HCT116 (cell line): ENCODE measurements around the gene PFKP. TPM values are rescaled to one million over a fixed set of nuclear protein-coding genes. Genes with fewer than 3 reads are reported as not detected.

ENCODE experiments used
- ATAC-seq: fragments of 200-7000 bp; cut with Tn5 transposase; 2 replicates; pipeline ENCODE4 v1.9.1; 2020; ENCODE audit warnings: mild to moderate bottlenecking, moderate library complexity
- BruUV-seq: library from RNA; stranded (reverse); fragments of 400-500 nt; replicated peaks from 2 replicates; lab custom pipeline; 2021; lab: Mats Ljungman, UMichigan
- CTCF ChIA-PET: fragments of 300-600 bp; sonication (Branson Sonifier 250); formaldehyde crosslinking; loops from one replicate; lab custom pipeline; 2021; ENCODE audit warnings: antibody characterized with exemption; lab: Charles Lee
- POLR2A ChIA-PET: fragments of 300-600, 350-600 bp; sonication (Branson Sonifier 250); formaldehyde crosslinking; loops from one replicate; lab custom pipeline; 2021; ENCODE audit warnings: antibody characterized with exemption; lab: Charles Lee
- RAD21 ChIA-PET, 2 experiments: fragments of 300-600 bp; sonication (Branson Sonifier 250); formaldehyde crosslinking; loops; one replicate each; lab custom pipeline; 2023; ENCODE audit warnings: low total read pairs in 2 of 2; ENCODE audit not compliant: uncharacterized antibody in 2 of 2, unreplicated experiment in 2 of 2, low non-redundant PET in 1 of 2; lab: Charles Lee
- DNase-seq: peaks from one replicate; pipeline ENCODE4 v3.0.0-alpha.2; 2010; ENCODE audit warnings: low read depth, low spot score
- H2AFZ ChIP-seq: fragments of 200-600 bp; shearing (Covaris generic), sonication (generic); 2 replicates; pipeline ENCODE4 v1.6.1; 2017; ENCODE audit warnings: low read depth, mixed run types, mixed read lengths, antibody characterized with exemption, low read length; ENCODE audit not compliant: poor library complexity, severe bottlenecking
- H3K27ac ChIP-seq: 2 replicates; pipeline ENCODE4 v1.5.1; 2012; ENCODE audit warnings: low read depth, low read length
- H3K27me3 ChIP-seq: fragments of 200-600 bp; sonication (generic); 2 replicates; pipeline ENCODE4 v1.6.1; 2016; ENCODE audit warnings: mixed run types, low read length, mixed read lengths; ENCODE audit not compliant: insufficient read depth
- H3K36me3 ChIP-seq, 2 experiments: fragments of 200-500 bp in 1 of 2; fragments of 200-600 bp in 1 of 2; sonication (Bioruptor generic) in 1 of 2; sonication (generic) in 1 of 2; 2 replicates each; pipeline versions ENCODE4 v1.5.1 to v1.6.1; 2014 to 2016; ENCODE audit warnings: low read length in 2 of 2, inconsistent platforms in 1 of 2, mixed read lengths in 1 of 2, mixed run types in 1 of 2; ENCODE audit not compliant: insufficient read depth in 2 of 2, control insufficient read depth in 1 of 2
- H3K4me1 ChIP-seq, 2 experiments: fragments of 200-600 bp in 1 of 2; sonication (generic) in 1 of 2; 2 replicates each; pipeline versions ENCODE4 v1.5.1 to v1.6.1; 2012 to 2017; ENCODE audit warnings: low read length in 2 of 2, inconsistent platforms in 1 of 2, mild to moderate bottlenecking in 1 of 2, mixed read lengths in 1 of 2, mixed run types in 1 of 2, moderate library complexity in 1 of 2; ENCODE audit not compliant: insufficient read depth in 2 of 2, control insufficient read depth in 1 of 2
- H3K4me2 ChIP-seq: fragments of 200-600 bp; sonication (generic); 2 replicates; pipeline ENCODE4 v1.6.1; 2017; ENCODE audit warnings: mixed run types, low read length, mixed read lengths
- H3K4me3 ChIP-seq, 2 experiments: fragments of 200-600 bp in 1 of 2; sonication (generic) in 1 of 2; replicated peaks in 1 of 2; 2 replicates each; pipeline ENCODE4 v1.5.1; 2011 to 2016; ENCODE audit warnings: low read length in 2 of 2, control low read depth in 1 of 2, low read depth in 1 of 2, mild to moderate bottlenecking in 1 of 2, mixed read lengths in 1 of 2, mixed run types in 1 of 2
- H3K79me2 ChIP-seq: fragments of 200-600 bp; sonication (generic); 2 replicates; pipeline ENCODE4 v1.6.1; 2017; ENCODE audit warnings: mild to moderate bottlenecking, mixed run types, low read length, moderate library complexity, mixed read lengths; ENCODE audit not compliant: insufficient read depth
- H3K9ac ChIP-seq: fragments of 200-600 bp; sonication (generic); 2 replicates; pipeline ENCODE4 v1.6.1; 2016; ENCODE audit warnings: low read length, mixed read lengths
- H3K9me2 ChIP-seq: fragments of 200-600 bp; sonication (generic), shearing (Covaris generic); 2 replicates; pipeline ENCODE4 v1.6.1; 2017; ENCODE audit warnings: mixed run types, mild to moderate bottlenecking, moderate library complexity; ENCODE audit not compliant: insufficient read depth
- H3K9me3 ChIP-seq, 2 experiments: fragments of 200-500 bp in 1 of 2; fragments of 200-600 bp in 1 of 2; sonication (Bioruptor generic) in 1 of 2; sonication (generic) in 1 of 2; 2 replicates each; pipeline ENCODE4 v1.6.1; 2014 to 2017; ENCODE audit warnings: low read length in 2 of 2, mixed read lengths in 2 of 2, inconsistent platforms in 1 of 2, low read depth in 1 of 2, mild to moderate bottlenecking in 1 of 2, mixed run types in 1 of 2, moderate library complexity in 1 of 2; ENCODE audit not compliant: control insufficient read depth in 1 of 2, insufficient read depth in 1 of 2
- H4K20me1 ChIP-seq: fragments of 200-600 bp; sonication (generic), shearing (Covaris generic); 2 replicates; pipeline ENCODE4 v1.6.1; 2017; ENCODE audit warnings: mixed run types, mild to moderate bottlenecking, moderate library complexity; ENCODE audit not compliant: insufficient read depth
- ATF3 ChIP-seq: IDR thresholded peaks from 2 replicates; pipeline ENCODE4 v1.6.1; 2012
- CBX3 ChIP-seq: IDR thresholded peaks from 2 replicates; pipeline ENCODE4 v1.6.1; 2012; ENCODE audit warnings: low read depth
- EGR1 ChIP-seq: IDR thresholded peaks from 2 replicates; pipeline ENCODE4 v1.6.1; 2012; ENCODE audit warnings: low read depth
- EZH2 ChIP-seq: fragments of 200-600 bp; sonication (generic); IDR thresholded peaks from 2 replicates; pipeline ENCODE4 v1.6.1; 2017; ENCODE audit warnings: antibody characterized with exemption, mixed run types
- FOSL1 ChIP-seq: IDR thresholded peaks from 2 replicates; pipeline ENCODE4 v1.6.1; 2012; ENCODE audit warnings: low read depth
- MAX ChIP-seq: IDR thresholded peaks from 2 replicates; pipeline ENCODE4 v1.6.1; 2012
- RAD21 ChIP-seq: IDR thresholded peaks from 2 replicates; pipeline ENCODE4 v1.6.1; 2012; ENCODE audit warnings: low read depth, mild to moderate bottlenecking
- SIN3A ChIP-seq: IDR thresholded peaks from 2 replicates; pipeline ENCODE4 v1.6.1; 2012; ENCODE audit warnings: low read depth
- SP1 ChIP-seq: IDR thresholded peaks from 2 replicates; pipeline ENCODE4 v1.6.1; 2012; ENCODE audit warnings: low read depth
- TCF7L2 ChIP-seq: IDR thresholded peaks from 2 replicates; pipeline ENCODE4 v1.7.0; 2011; ENCODE audit warnings: borderline replicate concordance, inconsistent platforms; ENCODE audit not compliant: insufficient read depth, insufficient read length; ENCODE audit errors: extremely low read depth
- YY1 ChIP-seq: IDR thresholded peaks from 2 replicates; pipeline ENCODE4 v1.6.1; 2011; ENCODE audit warnings: low read length, low read depth, moderate library complexity, mild to moderate bottlenecking; ENCODE audit not compliant: insufficient replicate concordance; ENCODE audit errors: extremely low read depth
- ZBTB33 ChIP-seq: IDR thresholded peaks from 2 replicates; pipeline ENCODE4 v1.6.1; 2011; ENCODE audit warnings: mild to moderate bottlenecking, low read length, moderate library complexity; ENCODE audit not compliant: insufficient replicate concordance; ENCODE audit errors: extremely low read depth
- ZFX ChIP-seq: fragments of 450-650 bp; IDR thresholded peaks from 2 replicates; pipeline ENCODE4 v1.6.1; 2017
- ZNF274 ChIP-seq: fragments of 200-500 bp; sonication (Bioruptor generic); IDR thresholded peaks from 2 replicates; pipeline ENCODE4 v1.6.1; 2014; ENCODE audit warnings: mild to moderate bottlenecking, low read depth, low read length, inconsistent platforms
- intact Hi-C: fragments of 100-400 bp; cut with micrococcal nuclease; formaldehyde crosslinking; loops from 2 replicates; pipeline ENCODE4 v1.10.0; 2022
- total RNA-seq: library from RNA; stranded (reverse); gene quantifications from one replicate; pipeline ENCODE4 v1.2.1, GENCODE V29; 2021; ENCODE audit not compliant: unreplicated experiment

The PFKP gene
- total RNA-seq, 1 experiment from 2014 or later, result 237 TPM

- peaks cover 53 to 84% of the 10 kb centered on the region in 2 experiments for H3K4me1 ChIP-seq
- no peaks in the 10 kb centered on the region for H3K27me3 ChIP-seq
- no peak overlapping the region for H3K9ac ChIP-seq
- no peak overlapping the region for H3K27ac ChIP-seq
- no peak overlapping the region for H3K4me3 ChIP-seq
- intact Hi-C loops, result no loop called here
- H3K4me2 ChIP-seq, result no peak overlapping the region
- ATAC-seq, result no peak
- POLR2A ChIA-PET, result interaction anchor here (1.1 kb wide), 1 partner anchor 17 kb away, joined by 3 read pairs; no protein-coding TSS in a partner anchor
- no peak for TF ChIP-seq SP1
- TF ChIP-seq SIN3A, result no peak
- TF ChIP-seq RAD21, result no peak
- TF ChIP-seq ZNF274, result no peak
- no peak for TF ChIP-seq EGR1
- TF ChIP-seq YY1, result no peak
- TF ChIP-seq TCF7L2, result no peak
- TF ChIP-seq ATF3, result no peak
- TF ChIP-seq ZBTB33, result no peak
- TF ChIP-seq MAX, result no peak
- no peak for TF ChIP-seq EZH2
- TF ChIP-seq ZFX, result no peak
- no peak for TF ChIP-seq FOSL1
- no peak for TF ChIP-seq CBX3
- TF ChIP-seq, all 23 proteins: peak for 0
- no TSS peak for BruUV-seq
- ChIA-PET CTCF (no interaction called here), RAD21 (no interaction called here)
- Histone ChIP-seq H3K9me3 (no peaks in the 10 kb centered on the region), H4K20me1 (peaks cover 37% of the 10 kb centered on the region; the same call in 1 of the 2 replicates), H2AFZ (no peak overlapping the region), H3K36me3 (peaks cover 9 to 43% of the 10 kb centered on the region in 2 experiments), H3K9me2 (no peaks in the 10 kb centered on the region), H3K79me2 (peaks cover 99% of the 10 kb centered on the region)
- no peak for DNase-seq
These were observed 6.9 kb downstream of the PFKP start for GRCh38 chr10:3074145-3074665.
